A549 treated with AZD9567 at 1 μM for 4 hours (cell line): ENCODE results near the gene OR52D1. TPM values are rescaled to one million over a fixed set of nuclear protein-coding genes. Genes with fewer than 3 reads are reported as not detected.

Experiments used
- total RNA-seq: library from RNA; stranded (reverse); fragments of 200-300 nt; extraction: Qiagen RNA extraction; gene quantifications from 5 replicates; pipeline ENCODE4 v1.2.3, GENCODE V29; 2022; ENCODE audit not compliant: insufficient read depth

The OR52D1 gene
- total RNA-seq, result not detected in 5 replicates

GRCh38 chr11:5488385-5488784 lies at the start of gene OR52D1:
OR52D1 (plus strand) TSS chr11:5488685; CDS start chr11:5488707, 22 bp downstream.

GRCh38 chr11:5441414-5441813 lies 47.1 kb upstream of the OR52D1 start, which contains the start of gene OR51I1:
OR51I1 (minus strand) TSS chr11:5441514; CDS start chr11:5441514, 0 bp downstream.

GRCh38 chr11:5449023-5449422 lies 39.5 kb upstream of the OR52D1 start, which contains the start of gene OR51I2:
OR51I2 (plus strand) TSS chr11:5449323; CDS start chr11:5453489, 4,166 bp downstream.

GRCh38 chr11:5509803-5510202 lies 21.3 kb downstream of the OR52D1 start, which contains the start of gene UBQLN3:
UBQLN3 (minus strand) TSS chr11:5509957; CDS start chr11:5509558, 399 bp downstream.

GRCh38 chr11:5516599-5516998 lies 28.1 kb downstream of the OR52D1 start, which contains the start of gene UBQLNL:
UBQLNL (minus strand) TSS chr11:5516699; CDS start chr11:5516441, 258 bp downstream.

Other genes starting within 250 kb of the OR52D1 start
- not detected in 5 replicates for gene HBG1, start 238.8 kb upstream of the OR52D1 start, total RNA-seq
- gene HBG2, start 233.9 kb upstream of the OR52D1 start, total RNA-seq, result not detected in 5 replicates
- not detected in 5 replicates for gene HBE1, start 218.7 kb upstream of the OR52D1 start, total RNA-seq
- gene OR51B4, start 186.7 kb upstream of the OR52D1 start, total RNA-seq, result not detected in 5 replicates
- not detected in 5 replicates for gene OR51B2, start 164.4 kb upstream of the OR52D1 start, total RNA-seq
- gene OR51B5, start 145.2 kb upstream of the OR52D1 start, total RNA-seq, result 0.09 TPM in 1 of 5 replicates, not detected in the others
- gene OR51B6, start 137.2 kb upstream of the OR52D1 start, total RNA-seq, result not detected in 5 replicates
- gene OR51M1, start 104.9 kb upstream of the OR52D1 start, total RNA-seq, result not detected in 5 replicates
- gene OR51Q1, start 66.6 kb upstream of the OR52D1 start, total RNA-seq, result not detected in 5 replicates
- not detected in 5 replicates for gene OR51I1, start 47.2 kb upstream of the OR52D1 start, total RNA-seq
- not detected in 5 replicates for gene OR51I2, start 39.4 kb upstream of the OR52D1 start, total RNA-seq
- not detected in 5 replicates for gene UBQLN3, start 21.3 kb downstream of the OR52D1 start, total RNA-seq
- 0.03 to 0.05 TPM in 2 of 5 replicates, not detected in the others for gene UBQLNL, start 28.0 kb downstream of the OR52D1 start, total RNA-seq
- not detected in 5 replicates for gene OR52H1, start 59.9 kb downstream of the OR52D1 start, total RNA-seq
- gene OR52B6, start 92.2 kb downstream of the OR52D1 start, total RNA-seq, result not detected in 5 replicates
- 7.6 to 11.2 TPM (median 8.1 TPM) in 5 replicates for gene TRIM6, start 108.0 kb downstream of the OR52D1 start, total RNA-seq
- 2.6 to 3.4 TPM (median 2.8 TPM) in 5 replicates for gene TRIM34, start 136.3 kb downstream of the OR52D1 start, total RNA-seq
- gene TRIM5, start 196.4 kb downstream of the OR52D1 start, total RNA-seq, result 10.0 to 15.7 TPM (median 11.0 TPM) in 5 replicates
- gene TRIM22, start 201.1 kb downstream of the OR52D1 start, total RNA-seq, result 0.59 to 1.4 TPM (median 0.83 TPM) in 4 of 5 replicates, not detected in the other
- gene OR56B1, start 247.8 kb downstream of the OR52D1 start, total RNA-seq, result not detected in 5 replicates